Endothelial cell of umbilical vein (primary cell): Measurements from ENCODE around the gene COPS2.

Experiments used
- EZH2 ChIP-seq: IDR thresholded peaks from 2 replicates; pipeline ENCODE4 v1.6.1; 2012; ENCODE audit warnings: borderline replicate concordance, low read depth, mild to moderate bottlenecking, moderate library complexity, low read length, inconsistent platforms; ENCODE audit not compliant: severe bottlenecking
- FOS ChIP-seq: IDR thresholded peaks from 2 replicates; pipeline ENCODE4 v1.6.1; 2011; ENCODE audit warnings: mild to moderate bottlenecking, low read length, moderate library complexity, borderline replicate concordance; ENCODE audit not compliant: insufficient read depth
- JUN ChIP-seq: IDR thresholded peaks from 2 replicates; pipeline ENCODE4 v1.6.1; 2011; ENCODE audit warnings: borderline replicate concordance, low read depth; ENCODE audit not compliant: insufficient read length, insufficient read depth
- MYC ChIP-seq: IDR thresholded peaks from one replicate; pipeline ENCODE4 v1.6.1; 2011; ENCODE audit warnings: mild to moderate bottlenecking, low read depth, low read length
- POLR2A ChIP-seq: IDR thresholded peaks from 2 replicates; pipeline ENCODE4 v1.6.1; 2012; ENCODE audit warnings: low read depth, mild to moderate bottlenecking, control low read depth, low read length
- POLR2AphosphoS5 ChIP-seq: IDR thresholded peaks from 2 replicates; pipeline ENCODE4 v1.6.1; 2012; ENCODE audit warnings: low read depth, mild to moderate bottlenecking, control low read depth, low read length, moderate library complexity; ENCODE audit not compliant: insufficient read depth
- TF ChIP-seq, protein P1 (sequence below), 2 donors: IDR thresholded peaks; 1 replicate in 1 of 2; 2 replicates in 1 of 2; pipeline ENCODE4 v1.5.1; 2011; ENCODE audit warnings: low read length in 2 of 2, mild to moderate bottlenecking in 2 of 2, moderate library complexity in 2 of 2, control low read depth in 1 of 2, inconsistent platforms in 1 of 2, low read depth in 1 of 2; ENCODE audit not compliant: insufficient read depth in 1 of 2; ENCODE audit errors: extremely low read depth in 1 of 2
- TF ChIP-seq, protein P2 (sequence below): IDR thresholded peaks from 2 replicates; pipeline ENCODE4 v1.6.1; 2011; ENCODE audit not compliant: insufficient read depth, insufficient read length

DNA sequence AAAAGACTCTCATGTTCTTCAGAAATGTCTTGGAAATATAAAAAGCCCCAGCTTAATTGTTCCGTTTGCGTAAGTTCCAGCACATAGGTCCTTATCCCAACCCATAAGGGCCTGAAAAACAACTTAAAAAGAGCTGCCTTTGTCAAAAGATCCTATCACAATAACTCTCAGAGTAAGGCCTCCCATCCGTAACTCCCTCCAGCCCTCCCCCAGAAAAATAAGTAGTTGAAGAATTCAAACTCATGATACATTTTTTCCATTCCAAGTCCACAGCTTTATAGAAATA lies 71.2 kb downstream of the COPS2 start:
- TF ChIP-seq, protein P1, sequence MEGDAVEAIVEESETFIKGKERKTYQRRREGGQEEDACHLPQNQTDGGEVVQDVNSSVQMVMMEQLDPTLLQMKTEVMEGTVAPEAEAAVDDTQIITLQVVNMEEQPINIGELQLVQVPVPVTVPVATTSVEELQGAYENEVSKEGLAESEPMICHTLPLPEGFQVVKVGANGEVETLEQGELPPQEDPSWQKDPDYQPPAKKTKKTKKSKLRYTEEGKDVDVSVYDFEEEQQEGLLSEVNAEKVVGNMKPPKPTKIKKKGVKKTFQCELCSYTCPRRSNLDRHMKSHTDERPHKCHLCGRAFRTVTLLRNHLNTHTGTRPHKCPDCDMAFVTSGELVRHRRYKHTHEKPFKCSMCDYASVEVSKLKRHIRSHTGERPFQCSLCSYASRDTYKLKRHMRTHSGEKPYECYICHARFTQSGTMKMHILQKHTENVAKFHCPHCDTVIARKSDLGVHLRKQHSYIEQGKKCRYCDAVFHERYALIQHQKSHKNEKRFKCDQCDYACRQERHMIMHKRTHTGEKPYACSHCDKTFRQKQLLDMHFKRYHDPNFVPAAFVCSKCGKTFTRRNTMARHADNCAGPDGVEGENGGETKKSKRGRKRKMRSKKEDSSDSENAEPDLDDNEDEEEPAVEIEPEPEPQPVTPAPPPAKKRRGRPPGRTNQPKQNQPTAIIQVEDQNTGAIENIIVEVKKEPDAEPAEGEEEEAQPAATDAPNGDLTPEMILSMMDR (IDR thresholded peaks at IDR 0.05; ENCODE audit: extremely low read depth in 1 of 2, insufficient read depth in 1 of 2, low read depth in 1 of 2, low read length in 2 of 2), result no peak
- TF ChIP-seq, protein P2, sequence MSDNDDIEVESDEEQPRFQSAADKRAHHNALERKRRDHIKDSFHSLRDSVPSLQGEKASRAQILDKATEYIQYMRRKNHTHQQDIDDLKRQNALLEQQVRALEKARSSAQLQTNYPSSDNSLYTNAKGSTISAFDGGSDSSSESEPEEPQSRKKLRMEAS, result no peak
- no peak for TF ChIP-seq EZH2
- TF ChIP-seq FOS, result no peak
- TF ChIP-seq POLR2AphosphoS5, result no peak
- no peak for TF ChIP-seq JUN
- TF ChIP-seq POLR2A, result no peak
- no peak for TF ChIP-seq MYC
